NB4 (cell line): ENCODE data around the gene MELK.
A peak's percentile ranks its signal among the peaks of the same experiment; 100 is the strongest.

Source experiments
- DNase-seq: peaks from one replicate; pipeline ENCODE4 v3.0.0; 2010; ENCODE audit warnings: low read depth
- H3K4me3 ChIP-seq: one replicate; pipeline ENCODE4 v1.5.1; 2011; ENCODE audit warnings: mild to moderate bottlenecking, low read depth, low read length, moderate library complexity
- CTCF ChIP-seq: IDR thresholded peaks from one replicate; pipeline ENCODE4 v1.5.1; 2012; ENCODE audit warnings: low read depth, low read length
- MAX ChIP-seq: IDR thresholded peaks from 2 replicates; pipeline ENCODE4 v1.6.1; 2011; ENCODE audit warnings: low read depth, low read length
- MYC ChIP-seq: IDR thresholded peaks from 2 replicates; pipeline ENCODE4 v1.6.1; 2011; ENCODE audit warnings: low read depth, low read length
- POLR2A ChIP-seq: IDR thresholded peaks from 2 replicates; pipeline ENCODE4 v1.6.1; 2011; ENCODE audit warnings: mild to moderate bottlenecking; ENCODE audit not compliant: insufficient read length; ENCODE audit errors: extremely low read depth

The MELK gene

GRCh38 chr9:36597412-36598178 is 24.9 kb downstream of the MELK start:
- DNase-seq = peak; percentile 29
- TF ChIP-seq POLR2A (no peak), CTCF (peak; percentile 17)
- no peak overlapping the region for H3K4me3 ChIP-seq

GRCh38 chr9:36598273-36598672 is 25.6 kb downstream of the MELK start:
- TF ChIP-seq MYC (no peak), CTCF (no peak)
- H3K4me3 ChIP-seq = no peak overlapping the region
- DNase-seq = no peak

- no peak for DNase-seq
- H3K4me3 ChIP-seq = no peak overlapping the region
- TF ChIP-seq MYC (no peak), MAX (no peak), CTCF (no peak), POLR2A (no peak)
Observed at GRCh38 chr9:36603006-36603405, 30.3 kb downstream of the MELK start.

- DNase-seq = no peak
- TF ChIP-seq CTCF (no peak), MAX (no peak), MYC (no peak), POLR2A (no peak)
- H3K4me3 ChIP-seq = no peak overlapping the region
Observed at GRCh38 chr9:36609306-36609705, 36.6 kb downstream of the MELK start.

- no peak for DNase-seq
- no peak overlapping the region for H3K4me3 ChIP-seq
- TF ChIP-seq POLR2A (no peak), MYC (no peak), MAX (no peak), CTCF (no peak)
Observed at GRCh38 chr9:36622121-36622520, 49.4 kb downstream of the MELK start.

- TF ChIP-seq MYC (no peak), CTCF (no peak), POLR2A (no peak), MAX (no peak)
- DNase-seq = no peak
- H3K4me3 ChIP-seq = no peak overlapping the region
Observed at GRCh38 chr9:36623280-36623679, 50.6 kb downstream of the MELK start.
